ENCODE measurements around the gene MYT1.

Gene MYT1

GRCh38 chr20:64220420-64220819 lies 56.2 kb downstream of the MYT1 start:
- DNase-seq (ENCODE audit: low read depth) = no peak
- no peak for TF ChIP-seq CTCF (conservative IDR thresholded peaks at IDR 0.05; ENCODE audit: low read depth, low read length)
- no peak overlapping the region for H3K4me3 ChIP-seq (ENCODE audit: low read length)

GRCh38 chr20:64220891-64221527 lies 56.8 kb downstream of the MYT1 start:
- no peak for DNase-seq (ENCODE audit: low read depth)
- H3K4me3 ChIP-seq (ENCODE audit: low read length) = no peak overlapping the region
- TF ChIP-seq CTCF (conservative IDR thresholded peaks at IDR 0.05; ENCODE audit: low read depth, low read length) = no peak

- no peak for TF ChIP-seq CTCF (conservative IDR thresholded peaks at IDR 0.05; ENCODE audit: low read depth, low read length)
- DNase-seq (ENCODE audit: low read depth) = no peak
- H3K4me3 ChIP-seq (ENCODE audit: low read length) = no peak overlapping the region
Measured at GRCh38 chr20:64222291-64222735, 58.1 kb downstream of the MYT1 start.

- no peak for DNase-seq (ENCODE audit: low read depth)
- TF ChIP-seq CTCF (conservative IDR thresholded peaks at IDR 0.05; ENCODE audit: low read depth, low read length) = no peak
- no peak overlapping the region for H3K4me3 ChIP-seq (ENCODE audit: low read length)
Measured at GRCh38 chr20:64222851-64223525, 58.7 kb downstream of the MYT1 start.

- peak; percentile 72 for TF ChIP-seq CTCF (conservative IDR thresholded peaks at IDR 0.05; ENCODE audit: low read depth, low read length)
- no peak for DNase-seq (ENCODE audit: low read depth)
- H3K4me3 ChIP-seq (ENCODE audit: low read length) = no peak overlapping the region
Measured at GRCh38 chr20:64223526-64224067, 59.3 kb downstream of the MYT1 start.

GRCh38 chr20:64224351-64225170 lies 60.3 kb downstream of the MYT1 start:
- H3K4me3 ChIP-seq (ENCODE audit: low read length) = no peak overlapping the region
- peak; percentile 32 for DNase-seq (ENCODE audit: low read depth)
- TF ChIP-seq CTCF (conservative IDR thresholded peaks at IDR 0.05; ENCODE audit: low read depth, low read length) = no peak

Measured in retinal pigment epithelial cell (primary cell).